ENCODE results near the gene TERT.

TERT gene

DNA sequence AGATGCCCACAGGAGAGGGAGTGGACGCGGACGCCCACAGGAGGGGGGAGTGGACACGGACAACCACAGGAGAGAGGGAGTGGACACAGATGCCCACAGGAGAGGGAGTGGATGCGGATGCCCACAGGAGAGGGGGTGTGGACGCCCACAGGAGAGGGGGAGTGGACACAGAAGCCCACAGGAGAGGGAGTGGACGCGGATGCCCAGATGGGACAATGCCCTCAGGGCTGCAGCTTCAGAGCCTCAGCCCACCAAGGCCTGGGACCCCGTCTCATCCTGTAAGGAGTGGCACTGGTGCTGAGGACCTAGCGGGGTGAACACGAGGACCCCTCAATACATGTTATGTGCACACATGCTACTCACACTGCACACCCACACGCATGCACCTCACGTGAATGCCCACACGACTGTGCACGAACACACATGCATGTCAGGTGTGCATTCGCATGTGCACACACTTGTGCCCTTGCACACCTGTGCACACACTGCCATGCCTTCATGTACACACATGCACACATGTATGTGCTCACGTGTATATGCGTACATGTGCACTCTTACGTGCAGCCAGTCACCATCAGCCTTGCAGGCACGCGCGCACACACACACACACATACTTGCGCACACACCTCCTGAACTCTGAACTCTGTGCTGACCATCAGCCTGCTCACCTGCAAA is 34.9 kb downstream of the TERT start:
- DNase-seq (ENCODE audit: low read depth): no peak

DNA sequence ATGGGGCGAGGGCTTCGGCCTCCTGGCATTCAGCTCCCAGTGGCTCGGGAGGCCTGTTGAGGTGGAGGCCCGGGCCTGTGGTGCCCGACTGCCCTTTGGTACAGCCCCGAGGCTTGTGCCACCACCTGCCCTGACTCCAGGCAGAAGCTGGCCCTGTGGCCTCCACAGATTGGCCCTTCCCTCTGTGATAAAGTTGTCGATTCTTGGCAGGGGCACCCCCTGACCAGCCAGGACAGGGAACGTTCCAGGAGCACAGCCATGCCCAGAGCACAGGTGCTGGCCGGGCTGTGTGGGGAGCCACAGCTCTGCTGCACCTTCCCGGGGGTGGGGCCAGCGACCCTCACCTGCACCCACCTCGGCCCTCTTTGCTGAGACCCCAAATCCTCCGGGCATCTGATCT is 37.0 kb downstream of the TERT start:
- no peak for DNase-seq (ENCODE audit: low read depth)

DNA sequence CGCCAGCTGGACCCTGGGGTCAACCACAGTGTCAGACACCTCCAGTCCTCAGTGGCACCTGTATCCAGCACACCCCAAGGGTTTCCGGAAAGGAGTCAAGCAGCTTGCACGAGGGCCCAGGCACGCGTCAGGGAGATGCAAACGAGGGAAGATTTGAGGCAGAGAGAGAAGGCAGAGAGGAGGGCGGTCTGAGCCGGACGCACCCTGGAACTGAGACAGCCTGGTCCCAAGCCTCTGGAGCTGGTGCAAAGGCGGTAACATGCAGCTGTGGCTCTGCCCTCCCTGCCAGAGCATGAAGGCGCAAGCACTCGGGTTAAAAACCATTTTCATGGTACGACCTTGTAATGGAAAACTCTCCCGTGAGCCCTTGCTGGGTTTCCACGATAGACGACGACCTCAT is 37.5 kb downstream of the TERT start:
- no peak for DNase-seq (ENCODE audit: low read depth)

DNA sequence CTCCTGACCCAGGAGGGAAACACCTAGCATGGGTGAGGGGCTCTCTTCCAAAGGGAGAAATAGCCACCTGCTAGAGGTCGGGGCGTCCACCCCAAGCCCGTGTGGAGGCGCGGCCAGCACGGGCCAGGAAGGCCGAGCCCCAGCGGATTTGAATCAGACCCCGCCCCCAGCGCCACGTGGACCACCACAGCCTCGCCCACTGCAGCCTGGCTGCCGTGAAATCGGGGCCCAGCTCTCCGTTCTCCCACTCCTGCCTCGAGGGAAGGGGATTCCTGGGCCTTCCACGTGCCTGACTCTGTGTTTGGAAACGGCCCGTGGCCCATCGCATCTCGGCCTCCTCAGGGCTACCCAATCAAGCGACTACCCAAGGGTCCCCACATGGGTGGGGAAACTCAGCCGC is 38.1 kb downstream of the TERT start:
- no peak for DNase-seq (ENCODE audit: low read depth)

DNA sequence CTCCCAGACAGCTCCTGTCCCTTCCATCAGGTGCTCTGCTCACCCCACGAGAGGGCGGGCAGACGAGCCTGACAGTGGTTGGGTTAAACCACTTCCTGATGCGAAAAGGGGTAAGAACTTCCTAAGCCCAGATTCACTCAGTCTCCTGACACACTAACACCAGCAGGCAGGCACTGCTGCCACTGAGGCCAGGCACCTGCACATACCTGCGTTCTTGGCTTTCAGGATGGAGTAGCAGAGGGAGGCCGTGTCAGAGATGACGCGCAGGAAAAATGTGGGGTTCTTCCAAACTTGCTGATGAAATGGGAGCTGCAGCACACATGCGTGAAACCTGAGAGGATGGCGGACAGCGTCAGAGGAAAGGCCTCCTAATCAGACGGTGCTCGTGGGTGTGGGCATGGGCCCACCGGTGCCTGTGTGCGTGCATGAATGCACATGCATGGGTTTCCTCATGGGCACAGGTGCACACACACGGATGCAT is 39.7 kb downstream of the TERT start:
- DNase-seq (ENCODE audit: low read depth): no peak

DNA sequence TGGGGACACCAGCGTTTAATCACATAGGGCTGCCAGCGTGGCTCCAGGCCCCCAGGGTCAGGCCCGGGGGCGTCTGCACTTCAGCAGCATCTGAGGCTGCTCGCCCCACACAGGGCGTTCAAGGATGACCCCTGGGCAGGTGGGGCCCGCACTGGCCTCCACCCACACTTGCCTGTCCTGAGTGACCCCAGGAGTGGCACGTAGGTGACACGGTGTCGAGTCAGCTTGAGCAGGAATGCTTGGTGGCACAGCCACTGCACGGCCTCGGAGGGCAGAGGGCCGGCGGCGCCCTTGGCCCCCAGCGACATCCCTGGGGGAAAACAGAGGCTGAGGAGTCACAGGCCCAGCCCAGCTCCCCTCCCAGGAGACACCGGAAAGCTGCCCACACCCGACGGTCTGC is 40.7 kb downstream of the TERT start:
- DNase-seq (ENCODE audit: low read depth): no peak

DNA sequence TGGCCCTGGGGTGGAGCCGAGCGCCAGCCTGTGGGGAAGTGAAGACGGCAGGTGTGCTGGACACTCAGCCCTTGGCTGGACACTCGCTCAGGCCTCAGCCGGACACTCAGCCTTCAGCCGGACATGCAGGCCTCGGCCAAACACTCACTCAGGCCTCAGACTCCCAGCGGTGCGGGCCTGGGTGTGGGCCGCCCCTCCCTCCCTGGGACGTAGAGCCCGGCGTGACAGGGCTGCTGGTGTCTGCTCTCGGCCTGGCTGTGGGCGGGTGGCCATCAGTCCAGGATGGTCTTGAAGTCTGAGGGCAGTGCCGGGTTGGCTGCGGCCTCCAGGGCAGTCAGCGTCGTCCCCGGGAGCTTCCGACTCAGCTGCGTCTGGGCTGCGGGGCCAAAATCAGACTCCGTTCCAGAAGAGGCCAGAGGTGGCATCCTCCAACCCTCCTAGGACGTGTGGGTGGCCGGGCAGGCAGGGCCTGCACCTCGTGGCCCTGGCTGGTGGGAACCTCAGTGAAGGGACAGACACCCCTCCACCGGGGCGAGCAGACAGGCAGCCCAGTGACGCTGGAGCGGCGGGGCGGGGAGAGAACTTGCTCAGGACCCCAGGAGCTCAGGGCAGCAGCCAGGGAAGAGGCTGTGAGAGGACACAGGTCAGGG is 41.3 kb downstream of the TERT start:
- DNase-seq (ENCODE audit: low read depth): no peak

DNA sequence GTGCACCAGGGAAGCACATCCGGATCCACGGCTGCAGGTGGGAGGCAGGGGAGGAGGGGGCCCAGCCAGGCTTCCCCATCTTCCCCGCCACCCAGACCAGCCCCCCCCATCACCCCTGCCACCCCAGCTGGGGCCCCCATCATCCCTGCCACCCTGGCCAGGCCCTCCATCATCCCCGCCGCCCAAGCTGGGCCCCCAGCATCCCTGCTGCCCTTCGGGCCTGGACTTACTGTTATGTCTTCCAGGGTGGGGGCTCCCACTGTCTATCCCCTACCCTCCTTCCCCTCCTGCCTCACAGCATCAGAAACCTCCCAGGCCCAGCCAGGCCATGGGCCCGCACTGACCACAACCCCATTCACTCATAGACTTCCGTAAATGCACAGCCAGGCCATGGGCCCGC is 42.2 kb downstream of the TERT start:
- no peak for DNase-seq (ENCODE audit: low read depth)

DNA sequence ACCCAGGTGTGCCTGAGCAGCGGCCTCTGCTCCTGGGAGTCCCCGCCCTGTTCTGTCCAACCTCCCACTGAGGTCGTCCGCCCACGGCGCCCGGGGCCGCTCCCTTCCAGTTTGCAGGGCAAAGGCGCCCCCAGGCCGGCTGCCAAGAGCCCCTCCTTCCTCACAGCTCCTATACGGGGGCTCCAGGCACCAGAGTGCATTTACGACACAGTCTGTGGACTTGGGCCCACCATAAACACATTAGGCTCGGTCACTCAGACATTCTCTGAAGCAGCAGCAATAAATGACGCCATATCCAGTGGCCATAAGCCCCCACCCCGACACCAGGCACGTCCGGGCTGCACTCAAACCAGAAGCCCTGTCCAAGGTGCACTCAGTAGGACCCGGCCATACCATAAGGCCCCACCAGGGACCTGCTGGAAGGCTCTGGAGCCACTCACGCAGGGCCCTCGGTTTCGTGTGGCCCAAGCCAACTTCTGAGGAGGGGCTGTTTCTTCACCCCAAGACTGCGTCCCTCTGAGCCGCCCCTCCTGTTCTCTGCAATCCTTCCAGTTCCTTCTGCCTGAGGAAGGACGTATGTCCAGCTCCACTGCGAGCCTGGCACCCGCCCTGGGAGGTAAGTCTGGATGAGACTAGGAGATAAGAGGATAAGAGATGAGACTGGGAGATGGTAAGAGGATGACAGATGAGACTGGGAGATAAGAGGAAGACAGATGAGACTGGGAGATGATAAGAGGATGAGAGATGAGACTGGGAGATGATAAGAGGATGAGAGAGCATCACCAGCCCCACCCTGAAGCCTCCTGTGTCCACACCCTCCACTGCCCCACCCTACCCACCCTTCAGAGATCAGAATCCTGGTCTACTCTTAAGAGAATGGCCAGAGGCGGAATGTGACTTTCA is 42.9 kb downstream of the TERT start:
- no peak for DNase-seq (ENCODE audit: low read depth)

DNA sequence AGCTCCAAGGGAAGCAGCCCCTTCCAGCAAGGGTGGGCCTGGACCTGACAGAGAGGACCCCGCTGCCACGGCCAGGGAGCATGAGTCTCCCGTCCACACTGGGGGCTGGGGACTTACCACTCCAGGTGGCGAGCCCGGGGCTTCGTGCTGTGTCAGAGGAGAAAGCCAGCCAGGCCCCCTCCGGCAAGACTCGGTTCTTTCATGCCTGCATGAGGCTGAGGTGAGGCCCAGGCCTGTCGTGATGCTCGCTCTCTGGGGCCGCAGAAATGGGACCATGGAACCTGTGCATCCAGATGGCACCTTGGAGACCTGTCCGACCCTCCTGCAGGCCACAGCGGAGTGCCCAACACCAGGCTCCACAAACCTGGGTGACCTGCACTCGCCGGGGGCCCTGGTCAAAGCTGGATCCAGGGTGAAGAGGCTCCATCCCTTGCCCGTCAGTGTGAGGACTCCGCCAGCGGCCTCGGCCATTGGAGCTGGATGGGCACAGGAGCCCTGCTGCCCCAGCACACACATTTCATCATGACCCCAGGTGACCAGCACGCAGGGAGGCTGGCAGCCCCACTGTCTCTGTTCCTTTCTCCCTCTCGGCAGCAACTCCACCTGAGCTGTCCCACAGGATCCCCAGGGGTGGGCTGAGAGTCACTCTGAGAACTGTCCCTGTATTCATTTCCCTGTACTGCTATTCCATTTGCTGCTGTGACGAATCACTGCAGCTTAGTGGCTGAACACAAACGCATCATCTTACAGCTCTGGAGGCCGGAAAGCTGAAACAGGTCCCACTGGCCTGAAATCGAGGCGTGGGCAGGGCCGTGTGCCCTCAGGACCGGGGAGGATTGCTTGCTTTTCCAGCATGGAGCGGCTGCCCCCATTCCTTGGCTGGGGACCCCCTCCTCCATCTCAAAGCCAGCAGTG is 45.2 kb downstream of the TERT start:
- DNase-seq (ENCODE audit: low read depth): no peak

DNA sequence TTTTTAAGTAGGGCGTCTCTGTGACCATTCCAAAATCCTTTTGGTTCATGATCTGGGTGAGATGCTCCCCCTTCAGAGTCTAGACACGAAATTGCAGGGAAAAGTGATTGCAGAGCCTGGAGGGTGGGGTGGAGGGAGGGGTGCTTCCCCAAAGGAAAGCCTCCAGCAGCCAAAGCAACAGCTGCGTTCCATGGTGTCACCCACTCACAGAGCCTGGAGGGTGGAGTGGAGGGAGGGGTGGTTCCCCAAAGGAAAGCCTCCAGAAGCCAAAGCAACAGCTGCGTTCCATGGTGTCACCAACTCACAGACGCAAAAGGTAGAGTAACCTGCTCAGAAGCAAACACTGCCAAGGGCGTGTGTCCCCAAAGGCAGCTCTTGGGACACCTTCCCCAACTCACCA is 47.1 kb downstream of the TERT start:
- DNase-seq (ENCODE audit: low read depth): no peak

DNA sequence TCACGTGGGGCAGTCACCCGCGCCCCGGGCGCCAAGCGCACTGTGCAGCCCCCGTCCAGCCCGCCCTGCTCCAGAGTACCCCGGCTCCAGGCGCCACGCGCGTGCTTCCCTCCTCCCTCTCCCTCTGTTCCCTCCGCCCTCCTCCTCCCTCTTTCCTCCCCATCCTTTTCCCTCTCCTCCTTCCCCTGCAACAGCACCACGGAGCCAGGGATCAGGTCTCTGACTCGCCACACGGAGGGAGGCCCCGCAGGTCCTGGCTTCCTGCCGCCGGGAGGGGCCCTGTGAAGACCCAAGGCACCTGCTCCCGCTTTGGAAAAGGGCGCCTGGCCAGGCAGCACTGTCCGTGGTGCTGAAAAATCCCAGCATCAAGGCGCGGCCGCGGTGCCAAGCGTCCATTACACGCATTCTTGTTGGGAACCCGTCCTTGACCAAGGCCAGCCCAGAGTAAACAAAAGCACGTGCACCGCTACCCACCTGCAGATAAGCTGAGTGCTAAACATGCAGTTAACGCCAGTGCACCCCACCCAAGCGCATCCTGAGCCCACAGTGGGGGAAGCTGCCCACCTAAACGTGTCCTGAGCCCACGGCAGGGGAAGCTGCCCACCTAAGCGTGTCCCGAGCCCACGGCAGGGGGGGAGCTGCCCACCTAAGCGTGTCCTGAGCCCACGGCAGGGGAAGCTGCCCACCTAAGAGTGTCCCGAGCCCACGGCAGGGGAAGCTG is 48.0 kb downstream of the TERT start:
- DNase-seq (ENCODE audit: low read depth): no peak

DNA sequence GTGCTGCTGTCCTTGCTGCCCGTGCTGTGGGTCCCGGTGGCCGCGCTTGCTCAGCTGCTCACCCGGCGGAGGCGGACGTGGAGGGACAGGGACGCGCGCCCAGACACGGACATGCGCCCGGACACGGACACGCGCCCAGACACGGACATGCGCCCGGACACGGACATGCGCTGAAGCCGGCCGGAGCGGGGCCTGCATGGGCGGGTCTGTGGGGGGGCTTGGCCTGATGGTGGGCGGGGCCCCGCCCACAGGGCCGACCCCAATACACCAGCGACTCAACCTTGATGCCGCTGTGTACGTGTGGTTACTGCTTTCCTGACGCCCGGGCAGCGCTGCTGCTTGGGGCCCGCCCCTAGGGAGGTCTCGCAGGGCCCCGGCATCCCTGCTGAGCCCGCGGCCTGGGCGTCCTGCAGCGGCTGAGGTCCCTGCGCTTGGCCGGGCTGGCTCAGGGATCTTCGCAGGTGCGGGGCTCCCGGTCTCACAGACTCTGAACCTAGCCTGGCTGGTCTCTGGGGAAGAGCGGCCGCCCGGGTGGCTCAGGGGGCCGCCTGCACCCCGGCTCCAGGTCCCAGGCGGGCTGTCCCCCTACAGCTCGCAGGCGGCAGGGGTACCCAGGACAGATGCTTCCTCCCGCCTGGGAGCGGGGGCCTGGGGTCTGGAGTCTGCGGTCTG is 48.8 kb downstream of the TERT start:
- DNase-seq (ENCODE audit: low read depth): no peak

DNA sequence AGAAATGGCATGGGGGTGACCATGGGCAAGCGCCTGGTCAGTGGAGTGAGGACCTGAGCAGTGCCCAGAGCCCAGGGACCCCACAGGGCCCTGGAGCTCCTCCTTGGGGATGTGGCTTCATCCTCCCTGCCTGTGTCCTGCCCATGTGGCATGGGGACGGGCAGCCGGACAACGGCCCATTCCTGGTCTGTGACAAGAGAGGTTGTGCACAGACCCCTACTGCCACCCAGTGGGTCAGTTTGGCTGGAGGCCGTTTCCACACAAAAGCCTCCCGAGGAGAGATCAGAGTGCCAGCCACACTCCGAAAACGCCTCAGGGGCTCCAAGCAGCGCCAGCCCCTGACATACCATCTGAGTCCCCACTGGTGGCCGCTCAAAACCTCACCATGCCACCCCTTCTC is 49.9 kb downstream of the TERT start:
- no peak for DNase-seq (ENCODE audit: low read depth)

DNA sequence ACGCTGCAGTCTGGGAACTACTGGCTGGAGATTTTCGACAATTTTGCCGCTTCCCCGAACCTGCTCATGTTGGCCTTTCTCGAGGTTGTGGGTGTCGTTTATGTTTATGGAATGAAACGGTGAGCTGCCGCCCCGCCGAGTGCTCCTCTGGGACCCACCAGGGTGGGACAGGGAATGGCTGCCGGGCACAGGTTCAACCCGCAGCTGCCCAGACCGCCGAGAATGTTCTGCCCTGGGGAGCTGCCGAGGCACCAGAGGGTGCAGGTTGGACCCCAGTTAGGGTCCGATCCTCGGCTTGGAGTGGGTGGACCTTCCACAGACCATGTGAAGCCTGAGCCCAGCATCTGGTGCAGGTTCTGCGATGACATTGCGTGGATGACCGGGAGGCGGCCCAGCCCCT is 50.6 kb downstream of the TERT start:
- no peak for DNase-seq (ENCODE audit: low read depth)

DNA sequence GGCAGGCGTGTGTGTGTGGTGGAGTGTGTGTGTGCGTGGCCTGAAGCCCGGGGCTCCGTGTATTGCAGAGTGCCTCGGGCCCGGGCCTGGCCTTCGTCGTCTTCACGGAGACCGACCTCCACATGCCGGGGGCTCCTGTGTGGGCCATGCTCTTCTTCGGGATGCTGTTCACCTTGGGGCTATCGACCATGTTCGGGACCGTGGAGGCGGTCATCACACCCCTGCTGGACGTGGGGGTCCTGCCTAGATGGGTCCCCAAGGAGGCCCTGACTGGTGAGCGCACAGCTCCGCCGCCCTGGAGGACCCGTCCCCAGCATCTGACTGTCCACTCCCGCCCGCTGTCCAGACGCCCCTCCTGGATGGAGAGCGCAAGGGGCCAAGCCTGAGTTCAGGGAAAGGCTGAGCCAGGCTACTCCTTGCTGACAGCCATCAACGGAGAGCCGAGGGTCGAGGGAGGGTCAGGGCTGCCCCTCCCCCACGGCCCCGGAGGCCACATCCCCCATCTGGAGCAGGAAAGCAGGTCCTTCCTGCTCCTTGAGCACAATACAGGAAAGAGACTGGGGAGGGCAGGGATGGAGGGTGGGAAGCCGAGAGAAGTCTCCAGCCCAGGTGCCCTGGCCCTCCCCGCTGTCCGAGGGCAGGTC is 51.3 kb downstream of the TERT start:
- no peak for DNase-seq (ENCODE audit: low read depth)

DNA sequence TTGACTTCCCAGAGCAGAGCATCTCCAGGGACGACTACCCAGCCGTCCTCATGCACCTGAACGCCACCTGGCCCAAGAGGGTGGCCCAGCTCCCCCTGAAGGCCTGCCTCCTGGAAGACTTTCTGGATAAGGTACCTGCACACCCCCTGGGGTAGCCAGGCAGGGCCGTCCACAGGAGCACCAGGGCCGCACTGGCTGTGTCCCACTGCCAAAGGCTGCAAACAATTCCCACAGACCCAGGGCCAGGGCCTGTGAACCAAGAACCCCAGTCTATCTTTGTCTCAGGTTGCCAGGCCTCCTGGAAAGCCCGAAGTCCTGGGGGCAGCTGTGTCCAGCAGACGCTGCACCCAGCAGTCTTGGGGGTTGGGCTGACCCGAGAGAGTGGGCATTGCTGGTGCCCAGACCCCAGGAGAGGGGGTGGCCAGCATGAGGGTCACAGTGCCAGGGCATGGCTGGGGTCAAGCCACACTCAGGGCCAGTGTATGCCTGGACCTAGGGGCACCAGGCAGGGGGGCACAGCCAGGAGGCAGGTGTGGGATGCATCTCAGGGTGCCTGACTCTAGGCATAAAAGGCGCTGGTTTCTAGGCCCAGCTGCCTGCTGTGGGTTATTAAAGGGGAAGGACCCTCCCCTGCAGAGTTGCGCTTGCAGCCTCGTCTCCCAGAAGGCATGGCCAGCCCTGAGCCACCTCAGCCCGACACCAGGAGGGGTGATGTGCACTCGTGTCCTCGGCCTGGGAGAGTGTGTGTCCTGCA is 52.0 kb downstream of the TERT start:
- no peak for DNase-seq (ENCODE audit: low read depth)

DNA sequence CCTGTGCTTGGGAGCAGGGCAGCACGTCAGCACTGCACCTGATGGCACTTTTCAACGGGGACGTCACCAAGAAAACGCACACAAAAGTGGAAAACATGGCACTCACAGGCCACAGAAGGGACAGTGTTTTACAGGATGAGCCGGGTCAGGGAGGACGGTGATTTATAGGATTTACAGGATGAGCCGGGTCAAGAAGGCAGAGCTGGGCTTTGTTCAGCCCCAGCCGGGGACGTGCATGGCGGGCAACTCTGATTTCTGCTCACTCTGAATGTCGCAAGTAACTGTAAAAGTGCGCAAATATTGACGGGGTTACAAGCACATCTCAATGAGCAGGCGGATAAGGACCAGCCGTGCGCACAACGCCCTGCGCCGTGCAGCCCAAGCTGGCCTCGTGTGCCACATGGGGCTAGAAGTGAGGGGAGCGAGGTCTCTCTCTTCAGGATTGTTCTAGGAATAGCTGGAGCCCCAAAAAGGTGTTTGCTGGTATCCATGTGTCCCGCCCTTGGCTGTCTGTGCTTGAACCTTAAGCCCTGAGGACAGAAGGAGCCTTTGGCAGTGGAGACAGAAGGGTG is 53.3 kb downstream of the TERT start:
- no peak for DNase-seq (ENCODE audit: low read depth)

All from GM04504 (cell line).